HepG2 (cell line): Measurements from ENCODE around the gene CSNK1D. TPM values are rescaled to one million over a fixed set of nuclear protein-coding genes. Genes with fewer than 3 reads are reported as not detected.
A peak's percentile ranks its signal among the peaks of the same experiment; 100 is the strongest.

Source experiments
- ARNTL ChIP-seq: sonication (generic); formaldehyde crosslinking; IDR thresholded peaks from 2 replicates; pipeline ENCODE4 v1.4.0; 2020; ENCODE audit warnings: mild to moderate bottlenecking, missing genetic modification reagents
- DDIT3 ChIP-seq: sonication (generic); formaldehyde crosslinking; IDR thresholded peaks from 2 replicates; pipeline ENCODE4 v1.4.0; 2020; ENCODE audit warnings: mild to moderate bottlenecking, missing genetic modification reagents
- DNMT1 ChIP-seq: sonication (generic); formaldehyde crosslinking; IDR thresholded peaks from 2 replicates; pipeline ENCODE4 v1.5.1; 2020; ENCODE audit warnings: mild to moderate bottlenecking, missing genetic modification reagents
- DNMT3B ChIP-seq: conservative IDR thresholded peaks from 2 replicates; pipeline ENCODE4 v1.6.1; 2016; ENCODE audit warnings: missing biosample characterization, control low read depth
- GMEB2 ChIP-seq: IDR thresholded peaks from 2 replicates; pipeline ENCODE4 v1.6.1; 2016; ENCODE audit warnings: missing biosample characterization, missing genetic modification reagents, low read depth
- HBP1 ChIP-seq: IDR thresholded peaks from 2 replicates; pipeline ENCODE4 v1.6.1; 2016; ENCODE audit warnings: low read depth, control low read depth
- HOXA9 ChIP-seq: sonication (generic); formaldehyde crosslinking; IDR thresholded peaks from 2 replicates; pipeline ENCODE4 v1.8.1; 2022; ENCODE audit warnings: missing genetic modification reagents, mild to moderate bottlenecking, moderate library complexity, borderline replicate concordance
- MEIS1 ChIP-seq: sonication (generic); formaldehyde crosslinking; IDR thresholded peaks from 2 replicates; pipeline ENCODE4 v1.9.0; 2021; ENCODE audit warnings: mild to moderate bottlenecking, missing genetic modification reagents, moderate library complexity, borderline replicate concordance
- NFRKB ChIP-seq: fragments of 450-650 bp; IDR thresholded peaks from 2 replicates; pipeline ENCODE4 v1.6.1; 2017
- NKX3-1 ChIP-seq: sonication (generic); formaldehyde crosslinking; IDR thresholded peaks from 2 replicates; pipeline ENCODE4 v1.5.0; 2020; ENCODE audit warnings: missing genetic modification reagents
- NONO ChIP-seq, 2 experiments: fragments of 450-650 bp in 1 of 2; sonication (generic) in 1 of 2; formaldehyde crosslinking in 1 of 2; IDR thresholded peaks in 1 of 2; conservative IDR thresholded peaks in 1 of 2; 2 replicates each; pipeline versions ENCODE4 v1.6.1 to v1.8.0; 2017 to 2022; ENCODE audit warnings: mild to moderate bottlenecking in 1 of 2, missing genetic modification reagents in 1 of 2, moderate library complexity in 1 of 2
- PLSCR1 ChIP-seq: sonication (generic); formaldehyde crosslinking; IDR thresholded peaks from 2 replicates; pipeline ENCODE4 v1.5.0; 2020; ENCODE audit warnings: missing genetic modification reagents, mild to moderate bottlenecking, borderline replicate concordance
- RXRB ChIP-seq: IDR thresholded peaks from 2 replicates; pipeline ENCODE4 v1.6.1; 2016; ENCODE audit warnings: borderline replicate concordance, missing genetic modification reagents, missing compliant biosample characterization
- SCMH1 ChIP-seq: sonication (generic); formaldehyde crosslinking; IDR thresholded peaks from 2 replicates; pipeline ENCODE4 v1.9.0; 2021; ENCODE audit warnings: missing genetic modification reagents, mild to moderate bottlenecking, borderline replicate concordance
- SOX6 ChIP-seq, 2 experiments: fragments of 450-650 bp in 1 of 2; sonication (generic) in 1 of 2; formaldehyde crosslinking in 1 of 2; IDR thresholded peaks; 2 replicates each; pipeline versions ENCODE4 v1.4.0 to v1.6.1; 2017 to 2020; ENCODE audit warnings: antibody characterized with exemption in 1 of 2, mild to moderate bottlenecking in 1 of 2, missing genetic modification reagents in 1 of 2
- SP5 ChIP-seq: IDR thresholded peaks from 2 replicates; pipeline ENCODE4 v1.6.1; 2016; ENCODE audit warnings: low read depth, borderline replicate concordance
- SPEN ChIP-seq: sonication (generic); formaldehyde crosslinking; IDR thresholded peaks from 2 replicates; pipeline ENCODE4 v1.5.1; 2020; ENCODE audit warnings: low read depth, mild to moderate bottlenecking, missing genetic modification reagents
- ZNF3 ChIP-seq: IDR thresholded peaks from 2 replicates; pipeline ENCODE4 v1.7.0; 2017; ENCODE audit warnings: inconsistent platforms
- ZNF326 ChIP-seq: sonication (generic); formaldehyde crosslinking; IDR thresholded peaks from 2 replicates; pipeline ENCODE4 v1.4.0; 2020; ENCODE audit warnings: missing genetic modification reagents, borderline replicate concordance
- ZNF550 ChIP-seq: sonication (generic); formaldehyde crosslinking; IDR thresholded peaks from 2 replicates; pipeline ENCODE4 v1.4.0; 2020; ENCODE audit warnings: mild to moderate bottlenecking, missing genetic modification reagents, borderline replicate concordance
- ZNF614 ChIP-seq: IDR thresholded peaks from 2 replicates; pipeline ENCODE4 v1.6.1; 2018; ENCODE audit warnings: missing biosample characterization, missing genetic modification reagents, inconsistent platforms, borderline replicate concordance
- ZNF691 ChIP-seq: sonication (generic); formaldehyde crosslinking; IDR thresholded peaks from 2 replicates; pipeline ENCODE4 v1.4.0; 2020; ENCODE audit warnings: missing genetic modification reagents, low read depth, mild to moderate bottlenecking, borderline replicate concordance
- ZNF766 ChIP-seq: sonication (generic); formaldehyde crosslinking; IDR thresholded peaks from 2 replicates; pipeline ENCODE4 v1.5.0; 2020; ENCODE audit warnings: missing genetic modification reagents, borderline replicate concordance
- polyA plus RNA-seq, 8 experiments: library from polyadenylated mRNA; depleted of rRNA in 3 of 8; stranded (reverse) in 7 of 8; unstranded in 1 of 8; fragments of >200 nt; fragmentation: Illumina TruSeq in 4 of 8; extraction: Trizol in 4 of 8; gene quantifications; 2 replicates each; pipeline versions ENCODE4 v1.2.1 to v1.2.3, GENCODE V29; 2011 to 2016; ENCODE audit warnings: low read depth in 4 of 8, missing spikeins in 1 of 8, mixed read lengths in 1 of 8; ENCODE audit not compliant: insufficient read depth in 1 of 8
- total RNA-seq, 5 experiments: library from RNA; depleted of rRNA; stranded (reverse); fragments of >200 nt; fragmentation: Illumina TruSeq; extraction: Trizol; gene quantifications; 2 replicates each; pipeline ENCODE4 v1.2.3, GENCODE V29; 2016; ENCODE audit warnings: low read depth in 1 of 5

Gene CSNK1D
- total and polyA plus RNA-seq, 2 of the 13 experiments (the other 11 are each of a cell fraction or from before 2014, with no cell fraction given) = 31.5 to 128 TPM

GRCh38 chr17:82241183-82241925, 32.1 kb downstream of the CSNK1D start (continued):
- TF ChIP-seq ZNF691 (CRISPR knock-in tag) = peak; percentile 61; the same call in 1 of the 2 replicates
- TF ChIP-seq NONO (IDR thresholded peaks at IDR 0.05) = no peak
- peak; percentile 97 for TF ChIP-seq NONO (CRISPR knock-in tag; conservative IDR thresholded peaks at IDR 0.05)
- TF ChIP-seq SCMH1 (CRISPR knock-in tag) = no peak
- TF ChIP-seq HOXA9 (CRISPR knock-in tag) = no peak
- peak; percentile 93; the same call in 1 of the 2 replicates for TF ChIP-seq ZNF550 (CRISPR knock-in tag)
- peak; percentile 97 for TF ChIP-seq ZNF326 (CRISPR knock-in tag)
- no peak; the same call in none of the 2 replicates for TF ChIP-seq SP5
- TF ChIP-seq HBP1 (CRISPR knock-in tag) = no peak
- TF ChIP-seq RXRB (CRISPR knock-in tag) = peak; percentile 49
- no peak for TF ChIP-seq MEIS1 (CRISPR knock-in tag)
- no peak for TF ChIP-seq DDIT3 (CRISPR knock-in tag)
- TF ChIP-seq SPEN (CRISPR knock-in tag) = no peak
- TF ChIP-seq NKX3-1 = peak; percentile 63; the same call in 1 of the 2 replicates
- TF ChIP-seq SOX6 (IDR thresholded peaks at IDR 0.05) = no peak
- TF ChIP-seq SOX6 (CRISPR knock-in tag; IDR thresholded peaks at IDR 0.05) = peak; percentile 50
- 0 out of 2 replicates have a peak, but pooled peaks have one; percentile 87 for TF ChIP-seq PLSCR1 (CRISPR knock-in tag)
- TF ChIP-seq ARNTL (CRISPR knock-in tag) = peak; percentile 65; the same call in 1 of the 2 replicates
- peak; percentile 88; the same call in 1 of the 2 replicates for TF ChIP-seq ZNF614 (CRISPR knock-in tag)
- TF ChIP-seq ZNF766 (CRISPR knock-in tag) = peak; percentile 95
- TF ChIP-seq ZNF3 (CRISPR knock-in tag) = no peak
- TF ChIP-seq GMEB2 (CRISPR knock-in tag) = no peak
- TF ChIP-seq DNMT3B (CRISPR knock-in tag) = no peak
- no peak for TF ChIP-seq NFRKB
- peak; percentile 97; the same call in 1 of the 2 replicates for TF ChIP-seq DNMT1 (CRISPR knock-in tag)
